Keratinocyte (primary cell): Measurements from ENCODE around the gene MYOC.

Experiments
- EZH2 ChIP-seq: IDR thresholded peaks from one replicate; pipeline ENCODE4 v1.6.1; 2012; ENCODE audit warnings: inconsistent platforms, mild to moderate bottlenecking, low read length, moderate library complexity
- TF ChIP-seq, protein P1 (sequence below), 3 experiments: IDR thresholded peaks in 1 of 3; conservative IDR thresholded peaks in 1 of 3; optimal IDR thresholded peaks in 1 of 3; 2 replicates in 2 of 3; 3 replicates in 1 of 3; pipeline versions ENCODE3 to v1.5.1; 2011; ENCODE audit warnings: low read length in 3 of 3, mild to moderate bottlenecking in 3 of 3, moderate library complexity in 2 of 3, control low read depth in 1 of 3, inconsistent platforms in 1 of 3; ENCODE audit not compliant: insufficient read depth in 2 of 3; ENCODE audit errors: extremely low read depth in 1 of 3

DNA sequence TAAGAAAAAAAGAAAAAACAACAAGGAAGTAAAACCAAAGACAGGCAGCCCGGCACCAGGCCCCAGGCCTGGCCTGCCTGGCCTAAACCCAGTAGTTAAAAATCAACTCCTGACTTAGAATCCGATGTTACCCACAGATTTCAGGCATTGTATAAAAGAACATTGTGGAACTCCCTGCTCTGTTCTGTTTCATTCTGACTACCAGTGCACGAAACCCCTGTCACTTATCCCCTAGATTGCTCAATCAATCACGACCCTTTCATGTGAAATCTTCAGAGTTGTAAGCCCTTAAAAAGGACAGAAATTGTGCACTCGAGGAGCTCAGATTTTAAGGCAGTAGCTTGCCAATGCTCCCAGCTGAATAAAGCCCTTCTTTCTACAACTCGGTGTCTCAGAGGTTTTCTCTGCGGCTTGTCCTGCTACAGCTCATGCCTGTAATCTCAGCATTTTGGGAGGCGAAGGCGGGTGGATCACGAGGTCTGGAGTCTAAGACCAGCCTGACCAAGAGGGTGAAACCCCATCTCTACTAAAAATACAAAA lies 46.0 kb downstream of the MYOC start:
- no peak for TF ChIP-seq EZH2
- TF ChIP-seq, protein P1, sequence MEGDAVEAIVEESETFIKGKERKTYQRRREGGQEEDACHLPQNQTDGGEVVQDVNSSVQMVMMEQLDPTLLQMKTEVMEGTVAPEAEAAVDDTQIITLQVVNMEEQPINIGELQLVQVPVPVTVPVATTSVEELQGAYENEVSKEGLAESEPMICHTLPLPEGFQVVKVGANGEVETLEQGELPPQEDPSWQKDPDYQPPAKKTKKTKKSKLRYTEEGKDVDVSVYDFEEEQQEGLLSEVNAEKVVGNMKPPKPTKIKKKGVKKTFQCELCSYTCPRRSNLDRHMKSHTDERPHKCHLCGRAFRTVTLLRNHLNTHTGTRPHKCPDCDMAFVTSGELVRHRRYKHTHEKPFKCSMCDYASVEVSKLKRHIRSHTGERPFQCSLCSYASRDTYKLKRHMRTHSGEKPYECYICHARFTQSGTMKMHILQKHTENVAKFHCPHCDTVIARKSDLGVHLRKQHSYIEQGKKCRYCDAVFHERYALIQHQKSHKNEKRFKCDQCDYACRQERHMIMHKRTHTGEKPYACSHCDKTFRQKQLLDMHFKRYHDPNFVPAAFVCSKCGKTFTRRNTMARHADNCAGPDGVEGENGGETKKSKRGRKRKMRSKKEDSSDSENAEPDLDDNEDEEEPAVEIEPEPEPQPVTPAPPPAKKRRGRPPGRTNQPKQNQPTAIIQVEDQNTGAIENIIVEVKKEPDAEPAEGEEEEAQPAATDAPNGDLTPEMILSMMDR (optimal IDR thresholded peaks at IDR 0.05 in 1 of 3, IDR thresholded peaks at IDR 0.05 in 1 of 3, conservative IDR thresholded peaks at IDR 0.05 in 1 of 3; ENCODE audit: extremely low read depth in 1 of 3, insufficient read depth in 2 of 3, low read length in 3 of 3) = no peak
